H9 (cell line): ENCODE data around the gene LHFPL6. TPM values are rescaled to one million over a fixed set of nuclear protein-coding genes. Genes with fewer than 3 reads are reported as not detected.

Experiments
- DNase-seq: peaks from one replicate; pipeline ENCODE4 v3.0.0-alpha.2; 2017
- H2AFZ ChIP-seq: one replicate; pipeline ENCODE4 v1.6.1; 2013; ENCODE audit warnings: mild to moderate bottlenecking, low read length, control low read depth, moderate library complexity
- H2AK5ac ChIP-seq: 2 replicates; pipeline ENCODE4 v1.6.1; 2013; ENCODE audit warnings: low read length, control low read depth, mixed read lengths; ENCODE audit not compliant: insufficient read length
- H2BK120ac ChIP-seq: one replicate; pipeline ENCODE4 v1.6.1; 2013; ENCODE audit warnings: low read depth, mild to moderate bottlenecking, low read length, control low read depth, inconsistent platforms; ENCODE audit not compliant: poor library complexity, severe bottlenecking
- H2BK12ac ChIP-seq: 2 replicates; pipeline ENCODE4 v1.6.1; 2013; ENCODE audit warnings: low read length, control low read depth, mixed read lengths, low read depth; ENCODE audit not compliant: insufficient read length
- H2BK15ac ChIP-seq: 2 replicates; pipeline ENCODE4 v1.6.1; 2013; ENCODE audit warnings: low read depth, low read length, control low read depth
- H2BK20ac ChIP-seq: one replicate; pipeline ENCODE4 v1.6.1; 2013; ENCODE audit warnings: low read depth, mild to moderate bottlenecking, low read length, control low read depth, inconsistent platforms; ENCODE audit not compliant: poor library complexity, severe bottlenecking
- H2BK5ac ChIP-seq: 2 replicates; pipeline ENCODE4 v1.6.1; 2013; ENCODE audit warnings: low read length, control low read depth, mixed read lengths; ENCODE audit not compliant: insufficient read length
- H3K14ac ChIP-seq: 2 replicates; pipeline ENCODE4 v1.6.1; 2013; ENCODE audit warnings: low read length, control low read depth; ENCODE audit not compliant: insufficient read depth
- H3K18ac ChIP-seq: 2 replicates; pipeline ENCODE4 v1.6.1; 2013; ENCODE audit warnings: low read depth, mild to moderate bottlenecking, mixed read lengths, low read length, control low read depth; ENCODE audit not compliant: insufficient read length
- H3K23ac ChIP-seq: 2 replicates; pipeline ENCODE4 v1.6.1; 2013; ENCODE audit warnings: low read length, control low read depth, mixed read lengths, low read depth; ENCODE audit not compliant: insufficient read length
- H3K23me2 ChIP-seq: 2 replicates; pipeline ENCODE4 v1.6.1; 2013; ENCODE audit warnings: low read depth, mild to moderate bottlenecking, mixed read lengths, low read length, control low read depth; ENCODE audit not compliant: insufficient read length, poor library complexity, severe bottlenecking
- H3K27ac ChIP-seq: 2 replicates; pipeline ENCODE4 v1.5.1; 2013; ENCODE audit warnings: low read length, control low read depth, mixed read lengths, low read depth; ENCODE audit not compliant: insufficient read length
- H3K27me3 ChIP-seq: 2 replicates; pipeline ENCODE4 v1.6.1; 2013; ENCODE audit warnings: low read length, control low read depth, inconsistent platforms; ENCODE audit not compliant: insufficient read depth
- H3K4ac ChIP-seq: 2 replicates; pipeline ENCODE4 v1.6.1; 2013; ENCODE audit warnings: low read depth, mild to moderate bottlenecking, control low read depth, inconsistent platforms, low read length, moderate library complexity
- H3K4me1 ChIP-seq: 2 replicates; pipeline ENCODE4 v1.6.1; 2013; ENCODE audit warnings: low read length, control low read depth, inconsistent platforms; ENCODE audit not compliant: insufficient read depth
- H3K4me2 ChIP-seq: 2 replicates; pipeline ENCODE4 v1.6.1; 2013; ENCODE audit warnings: low read length, control low read depth, mixed read lengths; ENCODE audit not compliant: insufficient read length, insufficient read depth
- H3K56ac ChIP-seq: 2 replicates; pipeline ENCODE4 v1.6.1; 2013; ENCODE audit warnings: low read depth, mild to moderate bottlenecking, mixed read lengths, low read length, control low read depth; ENCODE audit not compliant: insufficient read length
- H3K79me1 ChIP-seq: 2 replicates; pipeline ENCODE4 v1.6.1; 2013; ENCODE audit warnings: low read depth, mild to moderate bottlenecking, moderate library complexity, low read length, control low read depth, inconsistent platforms; ENCODE audit not compliant: insufficient read depth, poor library complexity, severe bottlenecking
- H3K79me2 ChIP-seq: 2 replicates; pipeline ENCODE4 v1.6.1; 2013; ENCODE audit warnings: low read length, control low read depth, inconsistent platforms; ENCODE audit not compliant: insufficient read depth
- H3K9ac ChIP-seq: 2 replicates; pipeline ENCODE4 v1.6.1; 2013; ENCODE audit warnings: low read length, control low read depth, mixed read lengths; ENCODE audit not compliant: insufficient read length; ENCODE audit errors: extremely low read depth
- H3K9me3 ChIP-seq: one replicate; pipeline ENCODE4 v1.6.1; 2013; ENCODE audit warnings: low read depth, low read length, inconsistent platforms; ENCODE audit not compliant: control insufficient read depth
- H3T11ph ChIP-seq: one replicate; pipeline ENCODE4 v1.6.1; 2013; ENCODE audit warnings: mild to moderate bottlenecking, low read length, control low read depth, inconsistent platforms
- H4K20me1 ChIP-seq: one replicate; pipeline ENCODE4 v1.6.1; 2013; ENCODE audit not compliant: control insufficient read depth, insufficient read length, insufficient read depth
- H4K5ac ChIP-seq: 2 replicates; pipeline ENCODE4 v1.6.1; 2013; ENCODE audit warnings: low read depth, mild to moderate bottlenecking, mixed read lengths, low read length, control low read depth; ENCODE audit not compliant: insufficient read length
- H4K8ac ChIP-seq: replicated peaks from 2 replicates; pipeline ENCODE4 v1.6.1; 2013; ENCODE audit warnings: low read length, control low read depth, mixed read lengths, low read depth; ENCODE audit not compliant: insufficient read length
- H4K91ac ChIP-seq: 2 replicates; pipeline ENCODE4 v1.6.1; 2013; ENCODE audit warnings: low read depth, mild to moderate bottlenecking, moderate library complexity, mixed read lengths, low read length, control low read depth; ENCODE audit not compliant: insufficient read length
- H3K27ac Mint-ChIP-seq, 3 experiments: 2 replicates in 2 of 3; 3 replicates in 1 of 3; pipeline ENCODE4 v1.8.0; 2020 to 2021; ENCODE audit warnings: mixed read lengths in 3 of 3, mild to moderate bottlenecking in 1 of 3, moderate library complexity in 1 of 3
- H3K27me3 Mint-ChIP-seq: 2 replicates; pipeline ENCODE4 v1.8.0; 2021; ENCODE audit warnings: low read depth, mild to moderate bottlenecking, moderate library complexity, mixed read lengths
- H3K36me3 Mint-ChIP-seq, 3 experiments: 2 replicates in 2 of 3; 3 replicates in 1 of 3; pipeline ENCODE4 v1.8.0; 2020 to 2021; ENCODE audit warnings: low read depth in 3 of 3, mixed read lengths in 3 of 3; ENCODE audit not compliant: insufficient read depth in 1 of 3
- H3K4me1 Mint-ChIP-seq, 2 experiments: 2 replicates each; pipeline ENCODE4 v1.8.0; 2020; ENCODE audit warnings: mixed read lengths in 2 of 2
- H3K4me3 Mint-ChIP-seq, 2 experiments: 2 replicates in 1 of 2; 3 replicates in 1 of 2; pipeline ENCODE4 v1.8.0; 2020 to 2021; ENCODE audit warnings: mild to moderate bottlenecking in 2 of 2, mixed read lengths in 2 of 2, moderate library complexity in 1 of 2
- H3K9me3 Mint-ChIP-seq, 2 experiments: 2 replicates in 1 of 2; 3 replicates in 1 of 2; pipeline ENCODE4 v1.8.0; 2020; ENCODE audit warnings: mild to moderate bottlenecking in 2 of 2, mixed read lengths in 2 of 2, moderate library complexity in 1 of 2
- whole genome bisulfite sequencing: extraction: QIAGEN DNeasy Blood & Tissue Kit; methylation state at CpG from one replicate; pipeline ENCODE4 v1.1.7; 2013; ENCODE audit warnings: missing lambda C conversion rate, low lambda C conversion rate, mixed read lengths; ENCODE audit not compliant: insufficient read length; ENCODE audit errors: extremely low coverage; 5-methylcytosine and 5-hydroxymethylcytosine counted together
- total RNA-seq: library from RNA; stranded (reverse); gene quantifications from 2 replicates; pipeline ENCODE4 v1.2.1, GENCODE V29; 2021
- TF ChIP-seq, protein P1 (sequence below): fragments of 200-600 bp; sonication (generic); conservative IDR thresholded peaks from 3 replicates; pipeline ENCODE4 v1.8.0; 2021; ENCODE audit warnings: antibody characterized with exemption, mild to moderate bottlenecking

The LHFPL6 gene
- total RNA-seq, 1 experiment from 2014 or later, result 3.5 TPM

DNA sequence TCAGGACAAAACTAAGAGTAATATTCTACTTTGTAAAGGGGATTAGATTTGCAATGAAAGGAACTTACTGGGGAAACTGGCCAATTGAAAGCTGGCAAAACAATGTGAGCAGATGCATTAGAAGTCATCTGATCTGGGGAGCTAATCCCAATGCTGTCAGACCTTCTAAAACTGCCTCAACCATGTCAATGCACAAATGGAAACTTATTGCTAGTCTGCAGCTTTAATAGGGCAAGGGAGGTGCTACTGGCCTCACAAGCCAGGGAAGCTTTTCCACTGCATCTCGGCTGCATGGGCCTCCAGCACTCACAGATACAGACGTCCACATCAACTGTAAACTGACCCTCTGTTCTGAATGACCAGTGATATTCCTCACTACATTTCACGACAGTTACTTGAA, 154.2 kb downstream of the LHFPL6 start:
- Mint-ChIP-seq H3K9me3 (peaks cover 0 to 2% of the 10 kb centered on the region in 2 experiments; a peak in 1 of 5 replicates), H3K27ac (no peak overlapping the region), H3K4me3 (no peak overlapping the region), H3K36me3 (no peaks in the 10 kb centered on the region), H3K4me1 (peaks cover 11 to 12% of the 10 kb centered on the region in 2 experiments), H3K27me3 (peaks cover 2% of the 10 kb centered on the region; the same call in 1 of the 2 replicates)
- Histone ChIP-seq H4K91ac (no peak overlapping the region), H2BK120ac (no peak overlapping the region), H4K20me1 (no peaks in the 10 kb centered on the region), H3K4me2 (no peak overlapping the region), H3K9me3 (no peaks in the 10 kb centered on the region), H2BK12ac (no peak overlapping the region), H3K4ac (no peak overlapping the region), H4K5ac (no peak overlapping the region), H3K23me2 (no peaks in the 10 kb centered on the region), H3K79me1 (no peaks in the 10 kb centered on the region), H3T11ph (no peak overlapping the region), H3K56ac (no peak overlapping the region), H2AFZ (no peak overlapping the region), H3K18ac (no peak overlapping the region), H3K14ac (no peak overlapping the region), H3K79me2 (no peaks in the 10 kb centered on the region), H2BK20ac (no peak overlapping the region), H3K27ac (no peak overlapping the region), H4K8ac (no peak overlapping the region), H2AK5ac (no peak overlapping the region), H3K23ac (no peak overlapping the region), H3K4me1 (no peaks in the 10 kb centered on the region), H3K27me3 (no peaks in the 10 kb centered on the region), H2BK5ac (no peak overlapping the region), H2BK15ac (no peak overlapping the region), H3K9ac (no peak overlapping the region)
- no CpG with 5 or more reads among the region's 3 CpGs for WGBS
- DNase-seq, result no peak
- TF ChIP-seq, protein P1, sequence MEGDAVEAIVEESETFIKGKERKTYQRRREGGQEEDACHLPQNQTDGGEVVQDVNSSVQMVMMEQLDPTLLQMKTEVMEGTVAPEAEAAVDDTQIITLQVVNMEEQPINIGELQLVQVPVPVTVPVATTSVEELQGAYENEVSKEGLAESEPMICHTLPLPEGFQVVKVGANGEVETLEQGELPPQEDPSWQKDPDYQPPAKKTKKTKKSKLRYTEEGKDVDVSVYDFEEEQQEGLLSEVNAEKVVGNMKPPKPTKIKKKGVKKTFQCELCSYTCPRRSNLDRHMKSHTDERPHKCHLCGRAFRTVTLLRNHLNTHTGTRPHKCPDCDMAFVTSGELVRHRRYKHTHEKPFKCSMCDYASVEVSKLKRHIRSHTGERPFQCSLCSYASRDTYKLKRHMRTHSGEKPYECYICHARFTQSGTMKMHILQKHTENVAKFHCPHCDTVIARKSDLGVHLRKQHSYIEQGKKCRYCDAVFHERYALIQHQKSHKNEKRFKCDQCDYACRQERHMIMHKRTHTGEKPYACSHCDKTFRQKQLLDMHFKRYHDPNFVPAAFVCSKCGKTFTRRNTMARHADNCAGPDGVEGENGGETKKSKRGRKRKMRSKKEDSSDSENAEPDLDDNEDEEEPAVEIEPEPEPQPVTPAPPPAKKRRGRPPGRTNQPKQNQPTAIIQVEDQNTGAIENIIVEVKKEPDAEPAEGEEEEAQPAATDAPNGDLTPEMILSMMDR, result no peak
